PFSK-1 (cell line): ENCODE results near the gene RAB3C.

Source experiments
- FOXP2 ChIP-seq: optimal IDR thresholded peaks from 2 replicates; pipeline ENCODE3; 2011; ENCODE audit warnings: borderline replicate concordance, control low read depth, inconsistent platforms; ENCODE audit not compliant: insufficient read depth; ENCODE audit errors: extremely low read length, extremely low read depth
- POLR2AphosphoS5 ChIP-seq: IDR thresholded peaks from 2 replicates; pipeline ENCODE4 v1.6.1; 2012; ENCODE audit warnings: low read depth, mild to moderate bottlenecking, control low read depth, low read length, moderate library complexity
- SIN3A ChIP-seq: IDR thresholded peaks from 2 replicates; pipeline ENCODE4 v1.6.1; 2012; ENCODE audit warnings: mild to moderate bottlenecking, low read length, moderate library complexity, borderline replicate concordance; ENCODE audit not compliant: insufficient read depth
- TAF1 ChIP-seq: IDR thresholded peaks from 2 replicates; pipeline ENCODE4 v1.6.1; 2012; ENCODE audit warnings: low read length, control low read depth, borderline replicate concordance; ENCODE audit not compliant: insufficient read depth

DNA sequence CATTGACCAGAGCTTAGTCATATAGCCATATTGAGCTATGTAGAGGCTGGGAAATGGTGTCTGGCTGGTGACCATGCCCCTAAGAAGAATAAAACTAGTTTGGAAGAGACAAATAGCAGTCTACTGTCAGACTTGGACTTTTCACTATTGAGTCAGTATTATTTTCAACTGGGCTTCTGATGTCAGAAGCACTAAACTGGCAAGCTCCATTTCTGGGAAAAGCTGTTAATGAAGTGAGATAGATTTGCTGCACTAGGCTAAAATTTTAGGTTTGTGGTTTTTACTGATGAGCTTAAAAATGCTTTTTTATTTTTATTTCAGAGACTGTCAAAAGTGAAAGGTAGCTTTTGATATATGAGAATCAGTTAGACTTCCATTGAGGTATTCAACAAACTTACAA is 220.2 kb downstream of the RAB3C start:
- no peak for TF ChIP-seq POLR2AphosphoS5
- no peak for TF ChIP-seq TAF1
- TF ChIP-seq SIN3A, result no peak
- no peak for TF ChIP-seq FOXP2
